ENCODE results near the gene PRKG1. TPM values are rescaled to one million over a fixed set of nuclear protein-coding genes. Genes with fewer than 3 reads are reported as not detected.

Gene PRKG1
- total RNA-seq, 4 donors from 2014 or later: 1.2 to 6.5 (median 2.7) TPM

DNA sequence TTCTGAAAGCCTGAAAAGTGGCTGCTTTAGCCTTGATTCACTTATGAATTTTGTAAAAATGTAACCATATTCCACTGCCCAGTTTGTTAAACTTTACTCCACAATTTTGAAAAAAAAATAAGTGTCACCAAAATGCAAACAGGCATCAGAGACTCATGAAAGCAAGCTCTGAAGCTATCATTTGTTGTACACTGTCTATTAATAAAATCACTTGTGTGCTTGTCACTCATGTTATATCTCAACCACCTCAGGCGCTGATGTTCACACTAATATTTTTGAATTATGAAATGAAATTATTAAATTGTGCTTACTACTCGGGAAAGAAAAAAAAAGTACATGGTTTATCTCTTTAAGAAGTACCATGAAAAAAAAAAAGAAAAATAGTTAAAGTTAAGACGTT lies 1205.3 kb downstream of the PRKG1 start:
- DNase-seq (ENCODE audit: low spot score in 2 of 2): no peak
- WGBS: 38% methylated on average over 3 of the region's 3 CpGs
- no peaks in the 10 kb centered on the region for H3K4me1 ChIP-seq
- H3K4me3 ChIP-seq: no peak overlapping the region
- H3K27ac ChIP-seq: no peak overlapping the region
- no peaks in the 10 kb centered on the region for H3K9me3 ChIP-seq
- H3K36me3 ChIP-seq: no peaks in the 10 kb centered on the region
- TF ChIP-seq, protein P1, sequence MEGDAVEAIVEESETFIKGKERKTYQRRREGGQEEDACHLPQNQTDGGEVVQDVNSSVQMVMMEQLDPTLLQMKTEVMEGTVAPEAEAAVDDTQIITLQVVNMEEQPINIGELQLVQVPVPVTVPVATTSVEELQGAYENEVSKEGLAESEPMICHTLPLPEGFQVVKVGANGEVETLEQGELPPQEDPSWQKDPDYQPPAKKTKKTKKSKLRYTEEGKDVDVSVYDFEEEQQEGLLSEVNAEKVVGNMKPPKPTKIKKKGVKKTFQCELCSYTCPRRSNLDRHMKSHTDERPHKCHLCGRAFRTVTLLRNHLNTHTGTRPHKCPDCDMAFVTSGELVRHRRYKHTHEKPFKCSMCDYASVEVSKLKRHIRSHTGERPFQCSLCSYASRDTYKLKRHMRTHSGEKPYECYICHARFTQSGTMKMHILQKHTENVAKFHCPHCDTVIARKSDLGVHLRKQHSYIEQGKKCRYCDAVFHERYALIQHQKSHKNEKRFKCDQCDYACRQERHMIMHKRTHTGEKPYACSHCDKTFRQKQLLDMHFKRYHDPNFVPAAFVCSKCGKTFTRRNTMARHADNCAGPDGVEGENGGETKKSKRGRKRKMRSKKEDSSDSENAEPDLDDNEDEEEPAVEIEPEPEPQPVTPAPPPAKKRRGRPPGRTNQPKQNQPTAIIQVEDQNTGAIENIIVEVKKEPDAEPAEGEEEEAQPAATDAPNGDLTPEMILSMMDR (IDR thresholded peaks at IDR 0.05): no peak
- no peak for TF ChIP-seq POLR2A (IDR thresholded peaks at IDR 0.05)
- no peak for TF ChIP-seq EP300 (IDR thresholded peaks at IDR 0.05)
- no peak for TF ChIP-seq POLR2AphosphoS5 (IDR thresholded peaks at IDR 0.05)
- H3K27me3 ChIP-seq: no peaks in the 10 kb centered on the region

DNA sequence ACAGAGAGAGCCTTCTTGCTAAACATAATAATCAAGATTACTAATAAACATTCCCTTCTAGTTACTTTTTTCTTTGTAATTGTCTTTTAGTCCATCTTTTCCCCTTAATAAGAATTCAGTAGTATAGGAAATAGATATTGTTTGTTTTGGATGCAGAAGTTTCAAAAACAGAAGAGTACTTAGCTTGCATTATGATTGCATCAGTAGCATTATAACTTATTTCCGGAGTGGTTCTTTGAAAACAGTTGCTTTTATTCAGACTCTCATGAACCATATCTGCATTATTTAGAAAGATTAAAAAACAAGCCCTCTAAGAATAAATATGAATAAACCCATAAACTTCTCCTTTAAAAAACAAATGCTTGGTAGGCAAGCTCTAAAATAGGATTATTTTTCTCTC lies 1205.8 kb downstream of the PRKG1 start:
- Histone ChIP-seq H3K27me3 (no peaks in the 10 kb centered on the region), H3K9me3 (no peaks in the 10 kb centered on the region), H3K36me3 (no peaks in the 10 kb centered on the region), H3K27ac (no peak overlapping the region), H3K4me3 (no peak overlapping the region), H3K4me1 (no peaks in the 10 kb centered on the region)
- TF ChIP-seq, protein P1 (IDR thresholded peaks at IDR 0.05): no peak
- DNase-seq (ENCODE audit: low spot score in 2 of 2): no peak
- 75% methylated on average over 1 of the region's 1 CpG for WGBS

GRCh38 chr10:52283174-52283573 lies 1208.9 kb downstream of the PRKG1 start:
- 79% methylated on average over 2 of the region's 2 CpGs for WGBS
- no peaks in the 10 kb centered on the region for H3K36me3 ChIP-seq
- no peaks in the 10 kb centered on the region for H3K9me3 ChIP-seq
- no peaks in the 10 kb centered on the region for H3K27me3 ChIP-seq
- H3K4me3 ChIP-seq: no peak overlapping the region
- TF ChIP-seq EP300 (IDR thresholded peaks at IDR 0.05) (no peak), POLR2AphosphoS5 (IDR thresholded peaks at IDR 0.05) (no peak), POLR2A (IDR thresholded peaks at IDR 0.05) (no peak)
- TF ChIP-seq, protein P1 (IDR thresholded peaks at IDR 0.05): no peak
- no peak for DNase-seq (ENCODE audit: low spot score in 2 of 2)
- H3K4me1 ChIP-seq: no peaks in the 10 kb centered on the region
- H3K27ac ChIP-seq: no peak overlapping the region

DNA sequence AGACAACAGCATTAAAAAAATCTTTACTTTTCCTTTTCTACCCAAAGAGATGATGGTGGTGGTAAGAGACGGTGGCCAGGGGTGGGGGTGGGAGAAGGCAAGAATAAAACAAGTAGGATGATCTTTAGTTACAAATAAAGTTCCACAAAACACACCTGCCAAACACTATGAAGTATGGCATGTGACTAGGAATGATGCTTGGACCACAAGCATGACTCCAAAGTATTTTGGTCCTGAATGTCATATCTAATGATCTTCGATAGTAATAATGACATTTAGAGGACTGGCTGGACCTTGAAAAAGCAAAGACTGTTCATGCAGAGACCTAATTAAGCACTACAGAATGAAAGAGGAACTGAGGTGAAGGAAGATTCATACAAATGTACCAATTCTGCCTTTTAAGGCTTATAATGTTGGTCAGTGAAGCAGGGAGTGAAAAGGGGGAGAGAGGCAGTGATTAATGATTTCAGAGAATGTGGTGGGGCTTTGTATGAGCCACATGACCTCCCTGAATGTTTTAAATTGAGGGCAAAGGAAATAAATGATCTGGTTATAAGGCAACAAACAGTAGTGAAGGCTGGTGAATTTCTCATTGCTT lies 1210.2 kb downstream of the PRKG1 start:
- 92% methylated on average over 2 of the region's 2 CpGs for WGBS
- no peak overlapping the region for H3K4me3 ChIP-seq
- H3K36me3 ChIP-seq: no peaks in the 10 kb centered on the region
- no peaks in the 10 kb centered on the region for H3K9me3 ChIP-seq
- DNase-seq (ENCODE audit: low spot score in 2 of 2): no peak
- H3K4me1 ChIP-seq: no peaks in the 10 kb centered on the region
- H3K27ac ChIP-seq: no peak overlapping the region
- TF ChIP-seq EP300 (IDR thresholded peaks at IDR 0.05) (no peak), POLR2A (IDR thresholded peaks at IDR 0.05) (no peak), POLR2AphosphoS5 (IDR thresholded peaks at IDR 0.05) (no peak)
- TF ChIP-seq, protein P1 (IDR thresholded peaks at IDR 0.05): no peak
- no peaks in the 10 kb centered on the region for H3K27me3 ChIP-seq

- Histone ChIP-seq H3K27me3 (no peaks in the 10 kb centered on the region), H3K4me3 (no peak overlapping the region), H3K9me3 (no peaks in the 10 kb centered on the region), H3K4me1 (no peaks in the 10 kb centered on the region), H3K27ac (no peak overlapping the region), H3K36me3 (no peaks in the 10 kb centered on the region)
- no peak for DNase-seq (ENCODE audit: low spot score in 2 of 2)
- TF ChIP-seq, protein P1 (IDR thresholded peaks at IDR 0.05): no peak
- TF ChIP-seq POLR2AphosphoS5 (IDR thresholded peaks at IDR 0.05): no peak
- TF ChIP-seq POLR2A (IDR thresholded peaks at IDR 0.05): no peak
- no peak for TF ChIP-seq EP300 (IDR thresholded peaks at IDR 0.05)
- WGBS: 97% methylated on average over 1 of the region's 1 CpG
These were observed 1213.6 kb downstream of the PRKG1 start for GRCh38 chr10:52287866-52288265.
